ENCODE data around the gene EPYC.

EPYC gene

DNA sequence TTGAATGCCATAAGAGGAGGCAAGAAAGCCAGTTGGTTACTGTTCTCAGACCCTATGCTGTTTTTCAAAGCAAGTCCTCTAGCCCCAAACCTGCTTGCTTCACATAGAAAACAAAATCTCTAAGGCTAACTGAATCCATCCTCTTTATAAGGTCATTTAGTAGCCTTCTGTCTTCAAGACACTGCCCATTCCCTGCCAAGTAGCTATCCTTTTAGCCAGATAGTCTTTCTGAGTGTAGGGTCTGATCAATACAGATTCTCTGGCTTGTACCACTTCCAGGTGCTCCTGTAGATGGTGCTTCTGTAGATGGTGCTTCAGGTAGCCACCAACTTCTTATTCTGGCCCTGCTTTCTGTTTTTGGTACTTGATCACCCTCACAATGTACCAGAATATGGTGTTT lies 33.9 kb downstream of the EPYC start (continued):
- TF ChIP-seq GLI2 (tag by site-specific recombination; IDR thresholded peaks at IDR 0.05; ENCODE audit: borderline replicate concordance, low read depth) (no peak), ZNF600 (tag by site-specific recombination; IDR thresholded peaks at IDR 0.05) (no peak), HOXA7 (CRISPR knock-in tag; IDR thresholded peaks at IDR 0.05; ENCODE audit: borderline replicate concordance) (no peak), ZNF214 (tag by site-specific recombination; IDR thresholded peaks at IDR 0.05; ENCODE audit: borderline replicate concordance) (no peak), KLF1 (tag by site-specific recombination; IDR thresholded peaks at IDR 0.05) (no peak)
- TF ChIP-seq, protein P1, sequence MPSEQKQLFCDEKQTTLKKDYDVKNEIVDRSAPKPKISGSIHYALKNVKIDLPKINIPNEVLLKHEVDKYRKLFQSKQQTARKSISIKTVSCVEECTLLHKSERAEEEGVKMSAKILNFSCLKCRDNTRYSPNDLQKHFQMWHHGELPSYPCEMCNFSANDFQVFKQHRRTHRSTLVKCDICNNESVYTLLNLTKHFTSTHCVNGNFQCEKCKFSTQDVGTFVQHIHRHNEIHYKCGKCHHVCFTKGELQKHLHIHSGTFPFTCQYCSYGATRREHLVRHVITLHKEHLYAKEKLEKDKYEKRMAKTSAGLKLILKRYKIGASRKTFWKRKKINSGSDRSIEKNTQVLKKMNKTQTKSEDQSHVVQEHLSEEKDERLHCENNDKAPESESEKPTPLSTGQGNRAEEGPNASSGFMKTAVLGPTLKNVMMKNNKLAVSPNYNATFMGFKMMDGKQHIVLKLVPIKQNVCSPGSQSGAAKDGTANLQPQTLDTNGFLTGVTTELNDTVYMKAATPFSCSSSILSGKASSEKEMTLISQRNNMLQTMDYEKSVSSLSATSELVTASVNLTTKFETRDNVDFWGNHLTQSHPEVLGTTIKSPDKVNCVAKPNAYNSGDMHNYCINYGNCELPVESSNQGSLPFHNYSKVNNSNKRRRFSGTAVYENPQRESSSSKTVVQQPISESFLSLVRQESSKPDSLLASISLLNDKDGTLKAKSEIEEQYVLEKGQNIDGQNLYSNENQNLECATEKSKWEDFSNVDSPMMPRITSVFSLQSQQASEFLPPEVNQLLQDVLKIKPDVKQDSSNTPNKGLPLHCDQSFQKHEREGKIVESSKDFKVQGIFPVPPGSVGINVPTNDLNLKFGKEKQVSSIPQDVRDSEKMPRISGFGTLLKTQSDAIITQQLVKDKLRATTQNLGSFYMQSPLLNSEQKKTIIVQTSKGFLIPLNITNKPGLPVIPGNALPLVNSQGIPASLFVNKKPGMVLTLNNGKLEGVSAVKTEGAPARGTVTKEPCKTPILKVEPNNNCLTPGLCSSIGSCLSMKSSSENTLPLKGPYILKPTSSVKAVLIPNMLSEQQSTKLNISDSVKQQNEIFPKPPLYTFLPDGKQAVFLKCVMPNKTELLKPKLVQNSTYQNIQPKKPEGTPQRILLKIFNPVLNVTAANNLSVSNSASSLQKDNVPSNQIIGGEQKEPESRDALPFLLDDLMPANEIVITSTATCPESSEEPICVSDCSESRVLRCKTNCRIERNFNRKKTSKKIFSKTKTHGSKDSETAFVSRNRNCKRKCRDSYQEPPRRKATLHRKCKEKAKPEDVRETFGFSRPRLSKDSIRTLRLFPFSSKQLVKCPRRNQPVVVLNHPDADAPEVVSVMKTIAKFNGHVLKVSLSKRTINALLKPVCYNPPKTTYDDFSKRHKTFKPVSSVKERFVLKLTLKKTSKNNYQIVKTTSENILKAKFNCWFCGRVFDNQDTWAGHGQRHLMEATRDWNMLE (tag by site-specific recombination; conservative IDR thresholded peaks at IDR 0.05; ENCODE audit: low read depth) = no peak
- TF ChIP-seq, protein P2, sequence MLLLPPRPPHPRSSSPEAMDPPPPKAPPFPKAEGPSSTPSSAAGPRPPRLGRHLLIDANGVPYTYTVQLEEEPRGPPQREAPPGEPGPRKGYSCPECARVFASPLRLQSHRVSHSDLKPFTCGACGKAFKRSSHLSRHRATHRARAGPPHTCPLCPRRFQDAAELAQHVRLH (tag by site-specific recombination; IDR thresholded peaks at IDR 0.05) = no peak

DNA sequence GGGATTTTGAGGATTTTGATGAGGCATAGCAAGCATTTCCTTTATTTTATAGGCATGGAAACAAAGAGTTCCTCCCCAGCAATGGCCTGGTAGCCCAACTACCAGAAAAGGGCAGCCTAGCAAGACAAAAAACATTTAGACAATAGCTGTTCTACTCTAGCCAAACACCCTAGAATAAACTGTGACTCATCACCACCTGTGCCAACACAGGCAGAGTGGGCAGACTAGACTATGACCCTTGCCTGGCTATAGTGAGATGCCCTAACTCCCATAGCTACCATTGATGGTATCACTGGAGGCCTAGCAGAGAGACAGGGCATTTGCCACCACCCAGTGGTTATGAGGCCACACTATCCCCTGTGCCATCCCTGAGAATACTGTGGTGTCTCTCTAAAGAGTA lies 34.3 kb downstream of the EPYC start:
- POLR2A ChIA-PET = no interaction called here
- Histone ChIP-seq H3K4me3 (ENCODE audit: low read depth, low read length) (no peak overlapping the region), H3K4me1 (ENCODE audit: control insufficient read depth, insufficient read depth, low read length) (no peaks in the 10 kb centered on the region), H3K27ac (ENCODE audit: extremely low read depth, low read depth, low read length) (no peak overlapping the region), H3K36me3 (ENCODE audit: control insufficient read depth in 2 of 2, insufficient read depth in 1 of 2, low read length in 2 of 2) (no peaks in the 10 kb centered on the region), H3K9me3 (ENCODE audit: control insufficient read depth, insufficient read depth, low read depth, low read length) (no peaks in the 10 kb centered on the region)
- TF ChIP-seq ZNF391 (tag by site-specific recombination; IDR thresholded peaks at IDR 0.05; ENCODE audit: borderline replicate concordance, low read depth) (no peak), ZNF16 (tag by site-specific recombination; IDR thresholded peaks at IDR 0.05; ENCODE audit: low read depth) (no peak), ZNF560 (tag by site-specific recombination; IDR thresholded peaks at IDR 0.05; ENCODE audit: borderline replicate concordance) (no peak), ZNF510 (tag by site-specific recombination; IDR thresholded peaks at IDR 0.05; ENCODE audit: insufficient replicate concordance) (no peak), ZNF621 (tag by site-specific recombination; IDR thresholded peaks at IDR 0.05) (no peak), ZNF677 (tag by site-specific recombination; IDR thresholded peaks at IDR 0.05) (no peak), ZBTB20 (tag by site-specific recombination; IDR thresholded peaks at IDR 0.05) (no peak), KLF9 (tag by site-specific recombination; IDR thresholded peaks at IDR 0.05; ENCODE audit: low read depth) (no peak), BCL11B (tag by site-specific recombination; IDR thresholded peaks at IDR 0.05; ENCODE audit: low read depth) (no peak)
- TF ChIP-seq, protein P3, sequence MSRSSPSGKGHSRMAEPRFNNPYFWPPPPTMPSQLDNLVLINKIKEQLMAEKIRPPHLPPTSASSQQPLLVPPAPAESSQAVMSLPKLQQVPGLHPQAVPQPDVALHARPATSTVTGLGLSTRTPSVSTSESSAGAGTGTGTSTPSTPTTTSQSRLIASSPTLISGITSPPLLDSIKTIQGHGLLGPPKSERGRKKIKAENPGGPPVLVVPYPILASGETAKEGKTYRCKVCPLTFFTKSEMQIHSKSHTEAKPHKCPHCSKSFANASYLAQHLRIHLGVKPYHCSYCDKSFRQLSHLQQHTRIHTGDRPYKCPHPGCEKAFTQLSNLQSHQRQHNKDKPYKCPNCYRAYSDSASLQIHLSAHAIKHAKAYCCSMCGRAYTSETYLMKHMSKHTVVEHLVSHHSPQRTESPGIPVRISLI (tag by site-specific recombination; IDR thresholded peaks at IDR 0.05) = no peak
- CTCF ChIA-PET = interaction anchor here (1.2 to 1.4 kb wide), 2 partner anchors 26 to 385 kb away, joined by 3 to 5 read pairs; no protein-coding TSS in a partner anchor

DNA sequence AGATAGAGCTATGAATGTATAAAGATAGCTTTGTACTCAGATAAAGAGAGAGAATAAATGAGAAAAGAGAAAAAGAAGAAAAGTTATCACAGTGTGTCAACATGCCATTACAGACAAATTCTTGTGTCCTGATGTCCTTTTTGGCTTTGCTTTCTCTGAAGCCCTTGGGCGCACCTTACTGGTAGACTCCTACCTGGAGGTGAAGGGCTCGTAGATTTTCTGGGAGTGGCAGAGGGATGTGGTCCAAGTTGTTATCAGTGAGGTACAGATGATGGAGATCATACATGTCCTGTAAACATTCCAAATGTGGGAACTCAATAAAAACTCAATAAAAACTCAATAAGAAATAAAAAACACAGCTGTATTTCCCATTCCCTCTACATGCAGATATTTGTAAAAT lies 34.9 kb downstream of the EPYC start:
- Histone ChIP-seq H3K4me3 (ENCODE audit: low read depth, low read length) (no peak overlapping the region), H3K27ac (ENCODE audit: extremely low read depth, low read depth, low read length) (no peak overlapping the region), H3K4me1 (ENCODE audit: control insufficient read depth, insufficient read depth, low read length) (no peaks in the 10 kb centered on the region), H3K36me3 (ENCODE audit: control insufficient read depth in 2 of 2, insufficient read depth in 1 of 2, low read length in 2 of 2) (no peaks in the 10 kb centered on the region), H3K9me3 (ENCODE audit: control insufficient read depth, insufficient read depth, low read depth, low read length) (no peaks in the 10 kb centered on the region)
- CTCF ChIA-PET = interaction anchor here (0.7 to 1.4 kb wide), 5 partner anchors 11 to 385 kb away, joined by 3 to 5 read pairs (median 3); no protein-coding TSS in a partner anchor
- TF ChIP-seq KLF10 (tag by site-specific recombination; IDR thresholded peaks at IDR 0.05) = no peak
- TF ChIP-seq SCRT1 (tag by site-specific recombination; IDR thresholded peaks at IDR 0.05; ENCODE audit: borderline replicate concordance) = no peak
- TF ChIP-seq TRIM28 (IDR thresholded peaks at IDR 0.05; ENCODE audit: borderline replicate concordance, low read length) = no peak
- TF ChIP-seq ZNF24 (tag by site-specific recombination; IDR thresholded peaks at IDR 0.05) = no peak
- TF ChIP-seq ZNF391 (tag by site-specific recombination; IDR thresholded peaks at IDR 0.05; ENCODE audit: borderline replicate concordance, low read depth) = no peak
- TF ChIP-seq ZSCAN23 (tag by site-specific recombination; IDR thresholded peaks at IDR 0.05) = no peak
- no peak for TF ChIP-seq ZNF324 (tag by site-specific recombination; IDR thresholded peaks at IDR 0.05)
- POLR2A ChIA-PET = no interaction called here

Data from HEK293 (cell line).